GM18526 (cell line): ENCODE results near the gene RBM33.

Source experiments
- POLR2A ChIP-seq: IDR thresholded peaks from 3 replicates; pipeline ENCODE4 v1.6.1; 2011; ENCODE audit not compliant: insufficient read length; ENCODE audit errors: extremely low read depth

The RBM33 gene

DNA sequence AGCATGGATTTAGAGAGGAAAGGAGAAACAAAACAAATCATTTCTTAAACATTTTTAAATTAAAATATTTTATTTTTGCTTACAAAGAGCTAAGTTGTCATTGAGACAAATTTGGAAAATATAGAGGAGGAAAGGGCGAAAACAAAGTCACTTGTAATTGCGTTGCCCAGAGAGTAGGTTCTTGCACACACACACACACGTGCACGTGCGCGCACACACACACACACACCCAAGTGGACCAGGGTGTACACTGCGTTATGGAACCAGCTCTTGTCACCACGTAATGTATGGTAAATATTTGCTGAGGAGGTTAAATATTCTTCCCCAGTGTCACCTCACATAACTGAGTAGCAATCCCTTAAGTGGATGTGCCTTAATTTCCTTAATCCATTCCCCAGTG, 146.2 kb downstream of the RBM33 start:
- TF ChIP-seq POLR2A: no peak

DNA sequence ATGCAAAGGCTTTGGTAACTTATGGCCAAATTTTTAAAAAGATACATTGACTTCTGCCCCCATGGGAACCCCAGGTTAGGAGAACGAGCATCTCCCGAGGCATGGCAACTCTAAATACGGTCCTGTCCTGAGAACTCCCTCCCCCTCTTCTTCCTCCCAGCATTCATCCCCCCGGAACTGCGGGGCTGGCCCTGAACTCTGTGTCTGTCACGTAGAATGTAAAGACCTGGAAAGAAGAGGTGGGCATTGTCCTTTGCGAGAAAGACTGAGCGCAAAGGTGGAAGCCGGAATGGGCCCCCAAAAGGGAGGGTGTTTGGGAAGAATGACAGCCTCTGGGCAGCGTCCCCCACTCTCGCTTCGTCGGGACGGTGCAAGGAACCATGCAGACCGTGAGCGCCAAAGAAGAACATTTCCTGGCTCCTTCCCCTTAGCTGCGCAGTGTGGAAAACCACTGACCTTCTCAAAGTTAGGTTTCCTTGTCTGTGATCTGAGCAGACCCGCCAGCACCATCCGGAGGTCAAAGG, 146.8 kb downstream of the RBM33 start:
- no peak for TF ChIP-seq POLR2A

DNA sequence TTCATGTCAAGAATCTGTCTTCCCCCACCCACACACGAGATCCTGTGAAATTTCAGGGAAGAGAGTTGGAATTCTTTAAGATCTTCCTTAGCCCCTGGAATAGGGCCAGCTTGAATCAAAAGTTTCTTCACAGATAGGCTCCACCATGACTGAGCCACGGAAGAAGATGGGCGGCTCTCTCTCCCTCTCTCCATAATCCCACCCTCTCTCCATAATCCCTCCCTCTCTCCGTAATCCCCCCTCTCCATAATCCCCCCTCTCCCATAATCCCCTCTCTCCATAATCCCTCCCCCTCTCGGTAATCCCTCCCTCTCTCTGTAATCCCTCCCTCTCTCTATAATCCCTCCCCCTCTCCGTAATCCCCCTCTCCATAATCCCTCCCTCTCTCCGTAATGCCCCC, 147.4 kb downstream of the RBM33 start:
- no peak for TF ChIP-seq POLR2A

DNA sequence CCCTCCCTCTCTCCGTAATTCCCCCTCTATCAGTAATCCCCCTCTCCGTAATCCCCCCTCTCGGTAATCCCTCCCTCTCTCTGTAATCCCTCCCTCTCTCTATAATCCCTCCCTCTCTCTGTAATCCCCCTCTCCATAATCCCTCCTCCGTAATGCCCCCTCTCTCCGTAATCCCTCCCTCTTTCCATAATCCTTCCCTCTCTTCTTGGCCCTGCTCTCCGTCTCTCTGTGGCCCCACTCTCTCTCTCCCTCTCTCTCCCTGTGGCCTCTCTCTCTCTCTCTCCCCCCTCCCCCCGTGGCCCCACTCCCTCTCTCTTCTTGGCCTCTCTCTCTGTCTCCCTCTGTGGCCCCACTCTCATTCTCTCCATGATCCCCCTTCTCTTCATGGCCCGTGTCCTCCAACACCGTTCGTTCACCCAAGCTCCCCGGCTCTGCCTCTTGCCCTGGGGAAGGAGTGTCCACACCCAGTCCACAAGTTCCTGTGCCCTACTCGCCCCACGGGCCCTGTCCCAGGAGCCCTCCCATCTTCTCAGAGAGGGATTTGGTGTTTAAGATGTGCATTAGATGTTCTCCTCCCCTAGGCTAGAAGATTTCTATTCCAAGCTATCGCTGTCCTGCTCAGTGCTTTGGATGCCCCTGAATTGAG, 148.0 kb downstream of the RBM33 start:
- TF ChIP-seq POLR2A: no peak

DNA sequence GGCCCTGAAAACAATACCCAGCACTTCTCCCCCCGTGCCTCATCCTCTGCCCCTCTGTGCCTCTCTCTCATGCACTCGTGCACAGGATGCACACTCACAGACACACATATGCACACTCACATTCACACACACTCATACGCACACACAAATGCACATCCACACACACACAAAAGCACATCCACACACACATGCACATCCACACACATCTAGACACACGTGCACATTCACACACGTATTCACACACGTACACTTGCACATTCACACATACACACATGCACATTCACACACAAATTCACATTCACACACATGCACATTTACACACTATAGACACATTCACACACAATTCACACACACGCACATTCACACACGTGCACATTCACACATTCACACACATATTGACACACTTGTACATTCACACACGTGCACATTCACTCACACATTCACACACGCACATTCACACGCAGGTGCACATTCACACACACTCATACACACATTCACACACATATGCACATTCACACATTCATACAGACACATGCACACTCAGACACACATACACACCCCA, 148.6 kb downstream of the RBM33 start:
- no peak for TF ChIP-seq POLR2A

DNA sequence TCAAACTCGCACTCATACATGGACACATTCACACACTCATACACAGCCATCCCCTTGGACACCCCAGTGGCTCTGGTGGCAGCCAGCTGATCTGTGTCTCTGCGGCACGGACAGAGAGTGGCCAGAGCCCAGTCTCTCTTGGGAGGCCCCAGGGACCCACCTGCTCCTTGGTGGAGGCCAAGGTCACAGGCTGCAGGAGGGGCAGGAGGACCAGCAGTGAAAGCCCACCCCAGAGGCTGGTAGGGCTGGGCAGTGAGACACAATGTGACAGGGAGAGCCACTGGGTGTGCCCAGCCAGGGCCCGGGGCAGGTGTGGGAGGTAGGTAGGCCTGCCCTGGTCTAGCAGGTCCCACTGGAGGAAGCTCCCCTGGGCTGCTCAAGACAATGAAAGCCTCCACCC, 149.3 kb downstream of the RBM33 start:
- no peak for TF ChIP-seq POLR2A

DNA sequence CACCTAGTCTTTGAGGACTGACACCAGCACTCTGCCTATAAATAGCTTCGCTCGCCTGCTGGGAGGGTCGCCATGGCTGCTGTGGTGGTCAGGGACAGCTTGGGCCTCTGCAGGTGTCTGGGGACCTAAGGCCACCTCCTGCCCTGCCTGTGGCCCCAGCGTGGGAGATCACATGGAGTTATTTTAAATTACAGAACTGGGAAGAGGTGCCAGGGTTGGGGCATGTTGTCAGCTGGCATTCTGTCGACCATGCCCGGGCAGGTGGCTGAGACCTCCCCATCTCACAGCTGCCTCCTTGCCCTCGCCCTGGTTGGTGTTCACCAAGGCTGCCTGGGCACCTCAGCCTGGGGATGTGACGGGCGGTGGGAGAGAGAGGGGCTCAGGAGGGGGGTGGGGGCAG, 149.7 kb downstream of the RBM33 start:
- no peak for TF ChIP-seq POLR2A

DNA sequence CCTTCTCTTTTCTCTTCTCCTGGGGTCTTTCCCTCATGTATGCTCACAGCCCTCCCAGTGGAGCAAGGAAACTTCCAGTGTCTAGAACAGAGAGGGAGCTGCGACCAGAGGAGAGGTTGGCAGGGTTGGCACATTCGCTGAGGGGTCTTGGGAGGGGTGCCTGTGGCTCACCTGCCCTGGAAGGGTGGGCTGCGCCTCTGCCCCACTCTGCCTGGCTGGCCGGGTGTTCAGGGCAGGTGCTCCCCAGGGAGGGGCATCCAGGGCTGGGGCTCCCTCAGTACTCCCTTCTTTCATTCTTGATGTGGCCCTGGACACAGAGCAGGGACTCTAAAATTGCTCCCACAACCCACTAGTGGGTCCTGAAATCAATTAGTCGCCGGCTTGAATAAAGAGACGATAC, 150.9 kb downstream of the RBM33 start:
- no peak for TF ChIP-seq POLR2A

DNA sequence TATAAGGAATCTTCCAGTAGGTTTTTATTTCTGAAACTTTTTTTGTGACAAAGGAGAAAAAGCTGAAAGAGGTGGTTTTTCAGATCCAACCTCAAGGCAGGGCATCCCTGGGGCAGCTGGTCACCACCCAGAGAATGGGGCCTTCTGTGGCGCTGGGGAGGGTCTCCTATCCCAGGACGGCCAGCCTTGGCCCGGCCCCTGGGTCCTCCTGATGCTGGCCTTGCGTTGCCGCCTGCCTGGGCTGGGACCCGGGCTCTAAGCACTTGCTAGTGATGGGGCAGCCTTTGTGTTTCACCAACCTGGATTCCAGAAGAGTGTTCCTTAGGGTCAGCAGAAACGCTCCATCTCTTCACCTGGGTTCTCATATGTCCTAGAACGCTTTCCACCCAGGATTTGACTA, 151.5 kb downstream of the RBM33 start:
- no peak for TF ChIP-seq POLR2A

DNA sequence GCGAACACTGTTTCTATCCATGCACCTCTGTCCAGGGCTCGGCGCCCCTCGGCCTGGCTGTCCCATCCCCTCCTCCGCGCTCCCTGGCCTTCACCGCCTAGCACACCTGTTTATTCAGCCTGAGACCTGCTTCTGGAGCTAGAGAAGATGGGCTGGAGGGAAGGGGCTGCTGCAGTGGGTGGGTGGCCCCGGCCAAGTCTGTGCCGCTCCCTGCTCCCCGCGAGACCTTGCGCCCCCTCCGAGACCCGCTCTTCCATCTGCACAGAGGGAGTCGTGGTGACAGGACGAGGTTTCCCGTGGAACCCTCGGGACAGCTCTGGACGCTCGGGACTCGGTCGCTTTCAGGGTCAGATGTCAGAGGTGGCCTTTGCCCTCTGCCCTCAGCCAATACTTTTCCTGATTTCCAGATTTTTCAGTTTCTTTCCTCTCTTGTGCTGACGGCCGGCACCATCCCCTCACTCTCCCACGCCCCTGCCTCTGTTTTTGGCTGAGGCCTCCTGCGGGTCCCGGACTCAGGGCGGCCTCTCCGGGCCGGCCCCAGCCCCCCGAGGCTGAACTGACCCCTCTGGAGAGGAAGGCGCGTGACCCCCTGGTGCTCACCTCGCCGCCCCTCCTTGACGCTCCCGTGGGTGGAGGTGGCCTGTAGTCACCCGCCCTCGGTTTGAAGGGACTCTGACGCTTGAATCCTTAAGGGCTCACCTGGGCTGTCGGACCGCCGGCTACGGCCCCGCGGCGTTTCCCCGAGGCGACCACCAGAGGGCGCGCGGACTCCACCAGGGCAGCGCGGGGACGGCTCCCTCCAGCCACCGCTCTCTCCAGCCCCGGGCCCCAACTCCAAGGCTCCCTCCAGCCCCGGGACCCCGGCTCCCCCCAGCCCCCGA, 152.2 kb downstream of the RBM33 start:
- no peak for TF ChIP-seq POLR2A

DNA sequence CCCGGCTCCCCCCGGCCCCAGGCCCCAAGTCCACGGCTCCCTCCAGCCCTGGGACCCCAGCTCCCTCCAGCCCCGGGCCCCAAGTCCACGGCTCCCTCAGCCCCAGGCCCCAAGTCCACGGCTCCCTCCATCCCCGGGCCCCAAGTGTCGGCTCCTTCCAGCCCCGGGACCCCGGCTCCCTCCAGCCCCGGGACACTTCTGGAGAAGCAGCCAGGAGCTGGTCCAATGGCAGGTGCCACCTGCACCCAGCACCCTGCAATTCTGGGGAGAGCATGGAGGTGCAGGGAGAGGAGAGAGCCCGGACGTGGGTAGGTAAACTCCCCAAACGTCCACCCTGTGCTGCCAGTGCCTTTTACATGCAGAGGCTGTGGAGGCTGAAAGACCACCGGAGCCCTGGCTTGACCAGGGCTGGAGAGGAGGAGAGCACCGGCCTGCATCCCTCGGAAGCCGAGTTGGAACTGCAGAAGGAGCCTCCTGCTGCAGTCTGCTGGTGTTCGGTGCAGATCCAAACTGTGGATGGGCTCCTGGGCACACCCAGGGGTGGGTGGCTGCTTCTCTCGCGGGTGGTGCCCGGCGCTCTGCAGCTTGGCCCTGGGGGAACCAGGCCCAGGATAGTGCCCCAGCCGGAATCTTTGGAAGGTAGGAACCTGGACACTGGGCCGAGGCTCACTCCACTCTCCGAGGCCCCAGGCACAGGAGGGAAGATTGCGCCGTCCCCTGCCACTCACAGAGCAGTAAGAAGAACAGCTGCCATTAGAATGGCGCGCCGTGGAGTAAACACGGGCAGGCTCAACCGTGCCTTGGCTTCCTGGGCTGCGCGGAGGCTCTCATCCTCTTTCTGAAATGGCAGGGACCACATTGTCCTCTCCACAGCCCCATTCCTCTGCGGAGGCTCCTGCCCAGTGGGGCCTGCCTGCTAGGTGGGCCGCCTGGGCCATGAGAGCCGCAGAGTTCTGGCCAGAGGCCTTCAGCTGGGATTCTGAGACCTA, 153.1 kb downstream of the RBM33 start:
- no peak for TF ChIP-seq POLR2A

DNA sequence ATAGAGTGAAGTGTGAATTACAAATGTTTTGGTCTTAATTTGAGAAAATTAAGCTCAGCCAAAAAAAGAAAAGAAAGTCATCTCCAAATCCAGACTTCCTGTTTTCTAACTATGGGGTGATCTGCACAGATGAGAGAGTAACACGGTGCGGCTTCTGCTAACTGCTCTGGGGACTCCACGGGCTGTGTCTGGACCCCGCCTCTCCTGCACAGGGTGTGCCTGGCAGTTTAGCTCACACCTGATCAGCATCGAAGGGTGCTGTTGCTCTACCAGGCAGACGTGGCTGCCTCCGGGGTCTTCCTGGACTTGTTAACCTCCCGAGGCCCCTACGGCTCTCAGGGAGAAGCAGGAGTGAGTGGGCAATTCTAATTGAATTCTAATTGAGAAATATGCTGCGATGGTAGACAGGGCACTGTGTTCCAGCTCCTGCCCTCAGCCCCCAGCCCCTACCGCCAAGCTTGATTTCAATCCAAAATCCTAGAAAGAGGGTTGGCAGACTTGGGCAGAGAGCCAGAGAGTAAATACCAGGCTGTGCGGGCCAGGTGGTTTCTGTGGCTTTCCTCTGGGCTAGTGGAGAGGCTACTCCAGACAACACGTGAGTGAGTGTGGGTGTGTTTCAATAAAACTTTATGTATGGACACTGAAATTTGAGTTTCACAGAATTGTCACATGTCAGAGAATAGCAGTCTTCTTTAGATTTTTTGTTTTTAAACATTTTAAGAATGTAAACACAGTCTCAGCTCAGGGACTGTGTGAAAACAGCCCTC, 154.4 kb downstream of the RBM33 start:
- TF ChIP-seq POLR2A: no peak

DNA sequence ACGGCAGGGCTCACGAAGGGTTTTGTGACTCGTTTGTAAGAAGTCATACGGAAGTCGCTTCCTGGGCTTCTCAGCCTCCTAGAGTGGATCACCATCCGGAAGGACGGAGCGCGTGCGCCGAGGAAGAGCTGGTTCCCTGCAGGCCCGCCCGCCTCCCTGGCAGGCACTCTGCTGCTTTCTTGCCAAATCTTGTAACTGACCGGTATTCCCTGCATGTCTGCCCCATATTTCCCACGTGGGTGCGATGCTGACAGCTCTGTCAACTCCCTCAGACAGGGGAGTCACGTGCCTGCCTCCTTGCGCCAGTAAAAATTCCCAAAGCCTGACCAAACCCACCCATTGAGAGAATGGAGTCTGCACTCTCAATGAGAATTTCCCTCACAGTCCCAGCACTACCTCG, 155.1 kb downstream of the RBM33 start:
- no peak for TF ChIP-seq POLR2A

DNA sequence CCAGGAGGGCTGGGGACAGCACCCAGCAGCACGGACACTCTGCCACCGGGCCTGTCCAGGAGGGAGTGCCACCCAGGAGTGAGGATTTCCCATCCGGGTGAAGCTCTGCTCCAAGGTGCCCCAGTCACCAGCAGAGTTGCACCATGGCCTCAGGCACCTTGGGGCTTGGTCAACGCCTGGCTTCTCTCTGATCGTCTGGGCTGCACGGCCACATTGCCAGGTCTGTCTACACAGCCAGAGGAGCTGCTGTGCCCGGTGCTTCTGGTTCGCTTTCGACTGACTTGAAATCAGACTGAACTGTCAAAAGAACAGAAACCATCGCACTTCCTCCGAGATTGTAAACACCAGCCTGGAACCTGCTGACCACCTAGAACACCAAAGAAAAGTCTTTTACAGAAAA, 155.8 kb downstream of the RBM33 start:
- TF ChIP-seq POLR2A: no peak

DNA sequence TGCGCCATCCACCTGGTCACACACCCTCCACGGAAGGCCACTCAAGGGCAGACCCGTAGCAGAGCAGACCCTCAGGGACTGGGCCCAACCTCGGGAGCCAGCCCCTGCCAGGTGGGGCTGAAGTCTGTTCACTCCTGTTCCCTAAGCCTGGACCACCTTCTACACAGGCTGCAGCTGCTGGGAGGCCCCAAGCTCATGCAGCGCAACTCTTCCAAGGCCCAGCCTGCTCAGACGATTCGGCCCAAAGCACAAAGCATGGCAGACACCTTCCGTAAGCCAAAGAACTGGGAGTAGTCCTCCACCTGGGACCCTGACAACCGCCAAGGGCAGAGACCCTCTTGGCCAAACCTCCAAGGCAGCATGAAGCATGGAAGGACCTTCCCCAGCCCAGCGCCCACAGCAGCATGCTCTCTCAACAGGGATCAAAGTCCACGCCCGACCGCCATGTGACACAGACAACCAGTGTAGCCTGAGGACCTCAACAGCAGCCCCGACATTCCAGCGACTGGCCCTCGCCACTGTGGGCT, 156.3 kb downstream of the RBM33 start:
- no peak for TF ChIP-seq POLR2A

DNA sequence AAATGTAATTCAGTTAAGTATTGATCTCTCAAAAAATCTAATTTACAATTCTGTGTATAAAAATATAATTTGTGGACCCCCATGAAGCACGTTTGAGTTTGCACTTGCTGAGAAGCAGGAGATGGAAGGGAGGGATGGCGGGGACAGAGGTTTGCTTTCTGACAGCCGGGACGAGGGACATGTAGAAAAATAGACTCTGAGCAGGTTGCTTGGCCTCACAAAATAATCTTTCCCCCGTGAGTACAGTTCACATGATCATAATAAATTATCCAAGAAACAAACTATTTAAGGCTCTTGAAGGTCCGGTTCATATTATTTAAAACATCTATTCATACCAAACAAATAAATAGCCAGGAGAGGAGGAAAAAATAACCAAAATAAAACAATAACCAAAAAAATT, 157.8 kb downstream of the RBM33 start:
- no peak for TF ChIP-seq POLR2A
